Mesendoderm (in vitro differentiated cells): ENCODE measurements around the gene GJB3.

Source experiments
- DNase-seq: peaks from one replicate; pipeline ENCODE4 v3.0.0; 2013
- H2AK5ac ChIP-seq: 2 replicates; pipeline ENCODE4 v1.6.1; 2013; ENCODE audit warnings: low read length, inconsistent platforms
- H2BK120ac ChIP-seq: 2 replicates; pipeline ENCODE4 v1.6.1; 2013; ENCODE audit warnings: low read depth, mild to moderate bottlenecking, low read length, moderate library complexity, mixed read lengths
- H2BK15ac ChIP-seq: replicated peaks from 2 replicates; pipeline ENCODE4 v1.6.1; 2013; ENCODE audit warnings: low read depth, mild to moderate bottlenecking, moderate library complexity
- H2BK5ac ChIP-seq: 2 replicates; pipeline ENCODE4 v1.6.1; 2013; ENCODE audit warnings: low read length, inconsistent platforms
- H3K18ac ChIP-seq: 2 replicates; pipeline ENCODE4 v1.6.1; 2013; ENCODE audit warnings: mild to moderate bottlenecking, low read length, mixed read lengths
- H3K23ac ChIP-seq: one replicate; pipeline ENCODE4 v1.6.1; 2013; ENCODE audit warnings: low read length
- H3K27ac ChIP-seq: 2 replicates; pipeline ENCODE4 v1.5.1; 2013; ENCODE audit warnings: low read depth, mild to moderate bottlenecking, inconsistent platforms, low read length, moderate library complexity
- H3K27me3 ChIP-seq: 2 replicates; pipeline ENCODE4 v1.6.1; 2013; ENCODE audit warnings: low read length, control low read depth, mild to moderate bottlenecking, inconsistent platforms; ENCODE audit not compliant: insufficient read depth, poor library complexity
- H3K36me3 ChIP-seq: 2 replicates; pipeline ENCODE4 v1.6.1; 2013; ENCODE audit warnings: low read length, inconsistent platforms; ENCODE audit not compliant: control insufficient read depth, insufficient read depth
- H3K4ac ChIP-seq: one replicate; pipeline ENCODE4 v1.6.1; 2013; ENCODE audit warnings: low read depth, mild to moderate bottlenecking, low read length, moderate library complexity
- H3K4me1 ChIP-seq: 2 replicates; pipeline ENCODE4 v1.6.1; 2013; ENCODE audit warnings: low read depth, low read length, inconsistent platforms; ENCODE audit not compliant: control insufficient read depth
- H3K4me2 ChIP-seq: 2 replicates; pipeline ENCODE4 v1.6.1; 2013; ENCODE audit warnings: low read length
- H3K4me3 ChIP-seq: 2 replicates; pipeline ENCODE4 v1.5.1; 2013; ENCODE audit warnings: mild to moderate bottlenecking, low read length
- H3K56ac ChIP-seq: one replicate; pipeline ENCODE4 v1.6.1; 2013; ENCODE audit warnings: low read length
- H3K79me1 ChIP-seq: 2 replicates; pipeline ENCODE4 v1.6.1; 2013; ENCODE audit warnings: low read length, inconsistent platforms
- H3K79me2 ChIP-seq: 2 replicates; pipeline ENCODE4 v1.6.1; 2013; ENCODE audit warnings: mild to moderate bottlenecking, low read length; ENCODE audit not compliant: control insufficient read depth, insufficient read depth
- H3K9ac ChIP-seq: 2 replicates; pipeline ENCODE4 v1.6.1; 2013; ENCODE audit warnings: low read length, inconsistent platforms
- H4K5ac ChIP-seq: one replicate; pipeline ENCODE4 v1.6.1; 2013; ENCODE audit warnings: low read length
- H4K8ac ChIP-seq: one replicate; pipeline ENCODE4 v1.6.1; 2013; ENCODE audit warnings: low read depth, mild to moderate bottlenecking, control low read depth, low read length, moderate library complexity
- WGBS: extraction: QIAGEN DNeasy Blood & Tissue Kit; methylation state at CpG from one replicate; pipeline ENCODE4 v1.1.7; 2013; ENCODE audit warnings: low lambda C conversion rate, missing lambda C conversion rate; ENCODE audit not compliant: insufficient coverage; ENCODE audit errors: extremely low coverage; 5-methylcytosine and 5-hydroxymethylcytosine counted together

Gene GJB3

GRCh38 chr1:34740161-34740868 lies 40.7 kb upstream of the GJB3 start:
- peak; percentile 86 for DNase-seq
- no peak overlapping the region for H3K27ac ChIP-seq

GRCh38 chr1:34742667-34743270 lies 38.2 kb upstream of the GJB3 start:
- Histone ChIP-seq H3K79me1 (no peaks in the 10 kb centered on the region), H3K56ac (peak overlapping the region; percentile 67), H3K23ac (no peak overlapping the region), H3K4me1 (peaks cover 2% of the 10 kb centered on the region), H4K8ac (no peak overlapping the region), H3K4me2 (no peak overlapping the region), H3K27ac (no peak overlapping the region), H3K9ac (no peak overlapping the region), H3K4me3 (no peak overlapping the region), H4K5ac (peak overlapping the region; percentile 56), H2BK120ac (no peak overlapping the region), H3K79me2 (no peaks in the 10 kb centered on the region), H3K27me3 (no peaks in the 10 kb centered on the region), H3K18ac (no peak overlapping the region), H3K4ac (no peak overlapping the region), H3K36me3 (no peaks in the 10 kb centered on the region), H2BK15ac (no peak overlapping the region), H2AK5ac (no peak overlapping the region), H2BK5ac (no peak overlapping the region)
- no CpG with 5 or more reads among the region's 16 CpGs for WGBS
- peak; percentile 82 for DNase-seq

More at GRCh38 chr1:34740161-34740868, 40.7 kb upstream of the GJB3 start:
- Histone ChIP-seq H3K9ac (no peak overlapping the region), H3K4me3 (no peak overlapping the region), H3K4me2 (no peak overlapping the region), H3K27me3 (no peaks in the 10 kb centered on the region), H2BK15ac (no peak overlapping the region), H3K56ac (no peak overlapping the region), H3K79me1 (no peaks in the 10 kb centered on the region), H4K5ac (no peak overlapping the region), H4K8ac (no peak overlapping the region), H3K18ac (no peak overlapping the region), H3K4me1 (peaks cover 2% of the 10 kb centered on the region), H3K4ac (no peak overlapping the region), H2BK5ac (no peak overlapping the region), H3K23ac (no peak overlapping the region), H3K79me2 (no peaks in the 10 kb centered on the region), H2BK120ac (no peak overlapping the region), H3K36me3 (no peaks in the 10 kb centered on the region), H2AK5ac (no peak overlapping the region)
- no CpG with 5 or more reads among the region's 18 CpGs for WGBS

GRCh38 chr1:34743775-34744174 lies 37.2 kb upstream of the GJB3 start:
- H3K79me2 ChIP-seq, result no peaks in the 10 kb centered on the region
- no peak overlapping the region for H4K5ac ChIP-seq
- H3K18ac ChIP-seq, result no peak overlapping the region
- H3K36me3 ChIP-seq, result no peaks in the 10 kb centered on the region
- WGBS, result no CpG with 5 or more reads among the region's 6 CpGs
- no peak overlapping the region for H3K4me2 ChIP-seq
- no peak overlapping the region for H2AK5ac ChIP-seq
- H3K4me3 ChIP-seq, result no peak overlapping the region
- no peak overlapping the region for H2BK5ac ChIP-seq
- no peak overlapping the region for H2BK120ac ChIP-seq
- H2BK15ac ChIP-seq, result no peak overlapping the region
- no peak overlapping the region for H3K23ac ChIP-seq
- no peak overlapping the region for H3K56ac ChIP-seq
- no peak overlapping the region for H3K27ac ChIP-seq
- no peaks in the 10 kb centered on the region for H3K79me1 ChIP-seq
- H3K4me1 ChIP-seq, result peaks cover 2% of the 10 kb centered on the region
- H3K27me3 ChIP-seq, result no peaks in the 10 kb centered on the region
- DNase-seq, result no peak
- H4K8ac ChIP-seq, result no peak overlapping the region
- no peak overlapping the region for H3K9ac ChIP-seq
- no peak overlapping the region for H3K4ac ChIP-seq

- no peak overlapping the region for H4K8ac ChIP-seq
- H2BK120ac ChIP-seq, result no peak overlapping the region
- H3K9ac ChIP-seq, result no peak overlapping the region
- H3K4me1 ChIP-seq, result peaks cover 5% of the 10 kb centered on the region
- DNase-seq, result no peak
- no peaks in the 10 kb centered on the region for H3K36me3 ChIP-seq
- H2BK15ac ChIP-seq, result no peak overlapping the region
- H3K4ac ChIP-seq, result no peak overlapping the region
- H3K79me1 ChIP-seq, result no peaks in the 10 kb centered on the region
- no peak overlapping the region for H3K4me3 ChIP-seq
- H3K79me2 ChIP-seq, result no peaks in the 10 kb centered on the region
- no CpG with 5 or more reads among the region's 3 CpGs for WGBS
- no peak overlapping the region for H2AK5ac ChIP-seq
- no peak overlapping the region for H2BK5ac ChIP-seq
- no peak overlapping the region for H3K23ac ChIP-seq
- H3K27ac ChIP-seq, result no peak overlapping the region
- no peak overlapping the region for H3K56ac ChIP-seq
- no peak overlapping the region for H3K4me2 ChIP-seq
- no peak overlapping the region for H4K5ac ChIP-seq
- no peaks in the 10 kb centered on the region for H3K27me3 ChIP-seq
- no peak overlapping the region for H3K18ac ChIP-seq
Observed at GRCh38 chr1:34744851-34745250, 36.2 kb upstream of the GJB3 start.

- no peak overlapping the region for H3K18ac ChIP-seq
- no peak overlapping the region for H3K23ac ChIP-seq
- H3K4me1 ChIP-seq, result peaks cover 12% of the 10 kb centered on the region
- no peak overlapping the region for H3K4ac ChIP-seq
- no peaks in the 10 kb centered on the region for H3K79me2 ChIP-seq
- no peak overlapping the region for H3K4me2 ChIP-seq
- no CpG with 5 or more reads among the region's 5 CpGs for WGBS
- H3K9ac ChIP-seq, result no peak overlapping the region
- no peak overlapping the region for H2BK15ac ChIP-seq
- no peak overlapping the region for H3K56ac ChIP-seq
- no peak for DNase-seq
- no peaks in the 10 kb centered on the region for H3K27me3 ChIP-seq
- no peak overlapping the region for H4K5ac ChIP-seq
- H2AK5ac ChIP-seq, result no peak overlapping the region
- H2BK120ac ChIP-seq, result no peak overlapping the region
- H3K4me3 ChIP-seq, result no peak overlapping the region
- no peaks in the 10 kb centered on the region for H3K79me1 ChIP-seq
- no peaks in the 10 kb centered on the region for H3K36me3 ChIP-seq
- no peak overlapping the region for H4K8ac ChIP-seq
- no peak overlapping the region for H3K27ac ChIP-seq
- H2BK5ac ChIP-seq, result no peak overlapping the region
Observed at GRCh38 chr1:34745666-34746065, 35.3 kb upstream of the GJB3 start.
